Hepatic stellate cell (primary cell): ENCODE data around the gene ADAMTS1.
A peak's percentile ranks its signal among the peaks of the same experiment; 100 is the strongest.

Experiments
- DNase-seq: peaks from one replicate; pipeline ENCODE4 v3.0.0; 2011; ENCODE audit warnings: low spot score

ADAMTS1 gene

DNA sequence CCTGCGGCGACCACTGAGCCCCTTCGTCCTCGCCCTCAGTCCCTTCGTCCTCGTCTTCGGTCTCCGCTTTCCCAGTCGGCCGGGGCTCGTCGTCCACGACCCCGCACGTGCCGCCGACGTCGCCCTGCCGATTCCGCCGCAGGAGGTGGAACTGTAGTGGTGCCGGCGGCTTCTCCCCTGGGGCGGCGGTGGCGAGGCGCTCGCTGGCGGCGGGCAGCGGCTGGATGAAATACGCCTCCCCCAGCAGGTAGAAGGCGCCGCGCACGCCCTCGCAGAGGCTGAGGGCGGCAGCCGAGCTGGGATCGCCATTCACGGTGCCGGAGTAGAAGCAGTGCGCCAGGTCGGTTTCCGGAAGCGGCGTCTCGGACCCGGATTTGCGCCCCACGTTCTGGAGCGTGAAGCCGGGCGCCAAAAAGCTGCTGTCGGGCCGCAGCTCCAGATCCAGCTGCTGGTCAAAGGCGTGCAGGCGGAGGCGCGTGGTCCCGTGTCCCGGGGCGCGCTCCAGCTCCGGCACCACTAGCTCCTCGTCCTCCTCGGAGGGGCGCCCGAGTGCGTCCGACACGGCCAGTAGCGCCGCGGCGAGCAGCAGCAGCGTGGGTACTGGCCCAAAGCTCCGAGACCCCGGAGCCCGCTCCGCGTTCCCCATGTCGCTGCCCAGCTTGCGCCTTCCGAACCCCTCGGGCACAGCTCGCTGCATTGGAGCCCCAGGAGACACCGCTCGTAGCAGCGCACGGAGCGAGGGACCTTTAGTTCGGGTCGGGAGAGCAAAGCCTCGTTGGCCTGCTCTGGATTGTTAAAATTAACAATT lies 747 bp downstream of the ADAMTS1 start:
- peak; percentile 27 for DNase-seq

- peak; percentile 58 for DNase-seq
Observed at GRCh38 chr21:26843933-26844257, 1.3 kb downstream of the ADAMTS1 start.

DNA sequence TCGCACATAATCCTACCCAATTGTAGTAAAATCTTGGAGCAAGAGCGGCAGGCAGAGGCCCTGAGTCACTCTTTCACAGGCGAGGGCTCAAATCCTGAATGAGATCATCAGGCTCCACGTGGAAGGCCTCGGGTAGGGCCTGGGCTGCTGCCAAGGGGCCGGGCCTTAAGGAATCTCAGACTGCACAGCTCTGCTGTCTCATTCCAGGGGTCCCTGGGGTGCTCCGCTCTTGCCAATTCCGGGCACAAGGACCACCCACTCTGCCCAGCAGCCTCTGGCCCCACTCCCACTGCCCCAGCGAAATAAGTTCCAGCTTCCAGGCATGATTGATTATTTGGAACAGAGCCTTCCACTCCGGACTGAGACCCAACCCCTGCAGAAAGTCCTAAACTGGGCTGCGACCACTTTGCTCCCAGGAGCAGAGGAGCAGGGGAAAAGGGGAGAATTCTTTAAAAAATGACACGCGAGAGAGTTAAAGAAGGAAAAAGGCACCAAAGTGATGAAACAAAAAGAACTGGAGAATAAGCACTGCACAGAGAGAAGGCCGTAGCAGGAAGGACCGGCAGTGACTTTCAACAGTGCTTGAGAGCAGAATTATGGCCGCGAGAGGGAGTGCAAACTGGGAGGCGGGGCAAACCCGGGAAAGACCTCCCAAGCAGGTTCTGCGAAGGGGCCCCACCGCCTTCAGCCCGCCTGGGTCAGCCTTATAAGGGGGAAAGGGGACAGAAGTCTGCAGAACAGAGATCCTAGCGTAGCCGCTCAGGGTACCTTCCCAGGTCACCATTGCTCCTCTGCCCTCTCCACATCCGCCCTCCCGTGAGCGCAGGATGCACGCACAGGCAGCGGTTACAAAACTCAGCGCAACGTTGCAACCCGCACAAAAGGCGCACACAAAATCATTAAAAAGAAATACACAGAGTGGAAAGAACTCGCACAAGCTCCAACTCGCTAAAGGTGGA lies 2.0 kb downstream of the ADAMTS1 start:
- peak; percentile 92 for DNase-seq

DNA sequence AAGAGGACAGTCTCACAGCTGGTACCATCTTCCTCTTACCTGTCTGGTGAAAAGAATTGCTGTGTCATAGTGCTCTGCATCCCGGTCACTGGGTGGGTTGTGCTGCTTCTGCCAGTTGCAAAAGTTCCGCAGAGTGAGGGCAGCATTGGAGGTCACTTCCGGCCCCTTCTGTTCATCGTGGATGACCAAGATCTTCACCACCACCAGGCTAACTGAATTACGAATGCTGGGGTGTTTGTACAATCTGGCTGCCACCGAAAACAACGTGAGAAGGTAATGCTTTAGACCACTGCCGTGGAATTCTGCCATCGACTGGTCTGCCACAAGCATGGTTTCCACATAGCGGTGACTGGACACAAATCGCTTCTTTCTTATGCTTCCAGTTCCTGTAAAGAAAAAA lies 2.9 kb downstream of the ADAMTS1 start:
- no peak for DNase-seq

DNA sequence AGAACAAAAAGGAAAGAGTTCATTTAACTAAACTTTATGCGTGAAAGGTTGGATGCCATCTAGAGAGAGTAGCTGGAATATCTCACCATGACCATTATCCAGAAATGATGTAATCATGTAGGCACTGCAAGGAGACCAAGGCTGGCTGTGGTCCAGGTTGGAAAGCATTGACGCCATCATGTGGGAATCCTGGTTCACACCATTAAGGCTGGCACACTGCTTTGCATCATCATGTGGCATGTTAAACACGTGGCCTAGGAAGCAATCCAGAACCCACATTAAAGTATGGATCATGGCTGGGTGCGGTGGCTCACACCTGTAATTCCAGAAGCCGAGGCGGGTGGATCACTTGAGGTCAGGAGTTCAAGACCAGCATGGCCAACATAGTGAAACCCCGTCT lies 4.3 kb downstream of the ADAMTS1 start:
- DNase-seq = peak; percentile 31

DNA sequence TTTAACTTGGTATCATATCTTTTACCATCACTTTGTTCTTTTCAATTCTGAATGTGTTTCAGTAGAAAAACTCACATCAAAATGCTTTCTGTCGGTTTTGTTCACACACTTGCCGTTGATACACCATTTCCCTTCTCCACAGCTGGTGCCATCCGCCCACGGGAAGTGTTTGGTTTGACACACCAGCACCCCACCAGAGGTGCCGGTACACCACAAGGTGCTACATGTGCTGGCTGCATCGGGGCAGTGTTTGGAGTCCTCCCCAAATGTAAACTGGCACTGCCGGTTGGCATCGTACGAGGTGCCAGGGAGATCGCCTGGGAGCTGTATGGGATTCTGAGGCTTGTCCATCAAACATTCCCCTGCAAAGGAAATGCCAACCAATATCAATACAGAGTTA lies 5.0 kb downstream of the ADAMTS1 start:
- no peak for DNase-seq

- no peak for DNase-seq
Observed at GRCh38 chr21:26837539-26837938, 7.7 kb downstream of the ADAMTS1 start.

DNA sequence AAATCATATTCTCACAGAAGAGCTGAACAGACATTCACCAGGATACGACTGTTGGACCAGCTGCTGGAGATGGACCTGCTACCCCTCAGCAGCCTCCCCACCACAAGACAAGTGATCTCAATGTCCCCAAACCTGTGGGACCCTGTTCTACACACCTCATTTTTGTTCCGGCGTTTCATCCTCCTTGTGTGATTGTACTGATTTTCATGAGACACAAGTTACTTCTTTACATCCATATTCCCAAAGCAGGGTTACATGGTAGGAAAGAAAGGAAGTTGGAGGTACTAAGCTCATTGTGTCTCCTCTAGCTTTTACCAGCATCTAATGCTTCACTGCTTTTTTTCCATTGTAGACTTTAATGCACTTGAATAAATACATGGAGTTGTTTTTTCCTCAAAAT lies 8.7 kb downstream of the ADAMTS1 start:
- no peak for DNase-seq

- DNase-seq = no peak
Observed at GRCh38 chr21:26835714-26836265, 9.4 kb downstream of the ADAMTS1 start.

DNA sequence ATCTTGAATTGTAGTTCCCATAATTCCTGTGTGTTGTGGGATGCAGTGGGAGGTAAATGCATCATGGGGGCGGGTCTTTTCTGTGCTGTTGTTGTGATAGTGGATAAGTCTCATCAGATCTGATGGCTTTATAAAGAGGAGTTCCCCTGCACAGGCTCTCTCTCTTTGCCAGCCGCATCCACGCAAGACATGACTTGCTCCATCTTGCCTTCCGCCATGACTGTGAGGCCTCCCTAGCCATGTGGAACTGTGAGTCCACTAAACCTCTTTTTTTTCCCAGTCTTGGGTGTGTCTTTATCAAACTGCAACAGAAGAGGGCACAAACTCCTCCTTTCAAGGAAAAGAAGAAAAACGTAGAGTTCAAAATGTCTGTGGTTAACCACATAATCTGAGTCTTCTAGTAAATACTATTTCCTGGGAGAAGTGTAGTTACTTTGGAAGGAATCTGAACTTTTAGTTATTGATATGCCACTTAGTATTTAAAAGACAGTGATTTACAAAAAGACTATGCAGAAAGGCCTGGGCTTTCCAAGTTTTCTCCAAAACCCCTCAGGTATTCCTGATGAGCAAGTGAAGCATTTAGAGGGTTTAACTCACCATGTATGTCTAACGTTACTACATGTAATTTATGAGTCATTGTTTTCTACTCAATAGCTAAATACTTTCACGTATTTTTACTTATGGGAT lies 10.0 kb downstream of the ADAMTS1 start:
- DNase-seq = no peak

DNA sequence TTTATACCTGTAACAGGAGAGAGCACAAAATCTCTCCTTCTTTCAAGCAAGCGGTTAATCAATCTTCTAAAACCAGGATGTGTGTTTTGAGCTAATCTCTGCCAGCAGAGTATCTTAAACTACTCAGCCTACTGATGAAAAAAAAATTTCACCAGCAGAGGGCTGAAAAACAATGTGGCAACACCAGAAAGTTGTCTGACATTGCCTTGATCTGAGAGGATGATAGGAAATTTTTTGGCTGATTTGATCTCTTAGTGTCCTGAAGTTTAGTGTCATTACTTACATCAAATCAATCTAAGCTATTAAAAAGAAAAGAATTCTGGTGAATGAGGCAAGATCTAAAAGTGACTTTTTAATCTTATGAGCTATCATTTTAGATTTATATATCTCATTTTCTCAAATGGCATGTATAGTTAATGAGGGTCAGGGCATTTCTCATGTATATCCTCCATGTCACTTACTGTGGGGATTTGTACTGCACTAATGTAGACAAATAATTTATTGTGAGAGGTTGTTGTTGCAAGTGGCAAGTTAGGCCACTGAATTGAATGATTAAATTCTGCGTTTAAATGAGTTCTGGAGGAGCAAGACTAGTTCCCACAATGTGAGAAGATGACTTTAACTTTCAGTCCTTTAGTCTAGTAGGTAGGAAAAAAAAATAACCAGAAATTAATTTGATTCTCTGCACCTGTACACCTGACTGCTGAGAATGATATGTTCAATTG lies 10.9 kb downstream of the ADAMTS1 start:
- DNase-seq = no peak

GRCh38 chr21:26833460-26833939 lies 11.7 kb downstream of the ADAMTS1 start:
- DNase-seq = no peak

DNA sequence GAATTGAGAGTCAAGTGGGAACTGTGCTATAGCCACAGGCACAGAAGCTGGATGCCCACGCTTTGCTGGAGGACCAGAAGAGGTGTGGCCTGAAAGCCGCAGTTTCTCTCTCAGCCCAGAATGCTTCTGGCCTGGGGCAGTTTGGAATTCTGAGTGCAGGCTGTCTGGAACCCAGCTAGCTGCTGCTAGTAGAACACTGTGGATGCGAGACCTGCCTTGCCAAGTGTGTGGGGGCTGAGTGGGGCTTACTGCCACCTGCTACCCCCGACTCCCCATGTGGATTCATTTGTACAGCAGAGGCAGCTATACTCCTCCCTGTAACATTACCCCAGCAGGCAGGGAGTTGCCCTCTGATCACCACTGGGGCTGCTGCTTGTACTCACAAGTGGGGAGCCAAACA lies 12.2 kb downstream of the ADAMTS1 start:
- no peak for DNase-seq

DNA sequence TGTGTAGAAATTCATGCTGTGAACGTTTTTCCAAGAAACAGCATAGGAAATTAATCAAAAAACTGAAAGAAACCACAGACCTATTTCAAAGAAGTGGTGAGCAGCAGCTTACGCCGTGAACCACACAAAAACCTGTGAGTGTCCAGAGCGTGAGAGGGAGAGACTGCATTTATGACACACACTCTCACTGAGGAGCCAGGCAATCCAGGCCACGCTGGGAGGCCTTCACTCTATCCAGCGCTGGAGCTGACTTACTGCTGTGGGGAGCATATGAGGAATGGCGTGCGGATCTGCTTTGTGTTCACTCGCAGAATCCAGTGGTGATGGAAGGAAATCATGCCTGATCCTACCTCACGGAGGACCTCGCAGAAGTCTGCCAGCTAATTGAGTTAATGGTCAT lies 12.7 kb downstream of the ADAMTS1 start:
- no peak for DNase-seq

DNA sequence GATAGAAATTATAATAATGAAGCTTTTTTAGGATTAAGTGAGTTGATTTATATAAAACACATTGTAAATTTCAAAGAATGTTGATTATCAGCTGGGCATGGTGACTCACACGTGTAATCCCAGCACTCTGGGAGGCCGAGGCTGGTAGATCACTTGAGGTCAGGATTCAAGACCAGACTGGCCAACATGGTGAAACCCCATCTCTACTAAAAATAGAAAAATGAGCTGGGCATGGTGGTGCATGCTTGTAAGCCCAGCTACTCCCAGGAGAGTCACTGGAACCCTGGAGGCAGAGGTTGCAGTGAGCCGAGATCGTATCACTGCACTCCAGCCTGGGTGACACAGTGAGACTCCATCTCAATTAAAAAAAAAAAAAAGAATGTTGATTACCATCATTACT lies 18.4 kb downstream of the ADAMTS1 start:
- no peak for DNase-seq

DNA sequence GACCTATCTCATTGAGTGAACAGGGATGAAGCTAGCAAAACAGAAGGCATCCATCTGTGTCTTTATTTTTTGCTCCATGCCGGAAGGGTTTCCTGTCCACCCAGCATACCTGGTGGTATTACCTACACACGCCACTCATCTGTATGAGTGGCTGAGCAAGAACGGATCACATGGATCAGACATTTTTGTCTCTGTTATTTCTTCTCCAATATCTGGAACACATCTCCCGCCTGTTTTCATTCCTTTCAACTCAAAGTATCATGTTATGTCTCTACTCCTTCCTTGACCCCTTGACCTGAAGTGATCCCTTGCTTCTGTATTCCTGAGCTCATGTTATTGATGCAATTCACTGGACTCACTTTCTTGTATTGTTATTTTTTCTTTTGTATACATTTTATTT lies 24.7 kb downstream of the ADAMTS1 start:
- DNase-seq = no peak

DNA sequence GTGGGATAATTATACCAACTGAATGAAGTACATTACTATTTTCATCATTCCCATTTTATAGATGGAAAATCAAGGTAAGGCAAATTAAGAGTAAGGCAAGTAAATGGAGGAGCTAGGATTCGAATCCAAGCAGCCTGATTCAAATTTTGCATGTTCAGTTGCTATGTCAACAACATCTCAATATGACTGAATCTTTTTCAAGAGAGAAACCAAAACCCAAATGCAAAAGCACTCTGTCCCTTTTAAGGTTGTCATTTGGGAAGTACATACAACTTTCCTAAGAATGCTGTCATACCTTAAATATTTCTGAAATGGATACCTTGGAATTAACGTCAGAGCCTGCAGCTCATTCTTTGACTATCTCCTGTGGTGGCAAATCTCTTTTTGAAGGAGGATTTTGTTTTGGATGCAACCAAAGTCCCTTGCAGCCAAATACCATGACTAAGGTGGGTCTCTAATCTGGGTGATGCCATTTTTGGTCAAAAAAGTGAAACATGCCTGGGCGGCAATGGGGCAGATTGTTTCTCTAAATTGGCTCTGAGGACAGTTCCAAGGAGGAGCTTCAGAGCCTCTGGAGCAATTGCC lies 25.4 kb downstream of the ADAMTS1 start:
- no peak for DNase-seq

DNA sequence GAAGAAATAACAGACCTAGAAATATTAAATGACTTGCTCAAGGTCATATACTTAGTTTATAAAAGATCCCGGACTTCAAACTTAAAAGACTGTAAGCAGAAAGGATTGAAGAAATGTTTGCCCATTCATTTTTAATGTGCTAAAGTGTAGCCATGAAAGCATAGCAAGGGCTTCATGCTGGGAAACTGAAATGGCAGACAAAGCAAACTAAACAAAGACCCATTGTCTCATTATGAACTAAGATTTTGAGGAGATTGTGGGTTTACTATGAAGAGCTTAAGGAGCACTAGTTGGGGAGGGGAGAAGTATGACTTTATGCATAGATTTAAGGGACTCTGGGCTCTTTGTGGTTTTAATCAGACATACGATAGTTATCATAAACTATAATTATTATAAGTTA lies 26.3 kb downstream of the ADAMTS1 start:
- DNase-seq = no peak

DNA sequence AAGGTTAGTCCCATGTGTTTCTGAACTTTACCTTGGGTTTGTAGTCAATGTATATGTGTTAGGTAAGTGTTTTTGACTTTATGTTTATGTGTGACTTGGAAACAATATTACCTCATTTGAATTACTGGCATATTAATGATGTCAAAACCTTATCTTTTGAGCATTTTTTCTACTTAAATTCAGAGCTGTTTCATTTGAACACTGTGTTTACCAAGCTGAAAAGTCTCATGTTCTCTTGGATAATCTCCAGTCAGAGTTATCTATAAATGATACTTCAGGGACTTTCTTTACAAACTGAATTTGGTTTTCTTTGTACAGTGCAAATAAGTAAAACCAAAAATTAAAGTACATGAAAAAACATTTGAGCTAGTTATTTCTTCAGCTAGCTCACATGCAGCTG lies 30.0 kb downstream of the ADAMTS1 start:
- DNase-seq = no peak

DNA sequence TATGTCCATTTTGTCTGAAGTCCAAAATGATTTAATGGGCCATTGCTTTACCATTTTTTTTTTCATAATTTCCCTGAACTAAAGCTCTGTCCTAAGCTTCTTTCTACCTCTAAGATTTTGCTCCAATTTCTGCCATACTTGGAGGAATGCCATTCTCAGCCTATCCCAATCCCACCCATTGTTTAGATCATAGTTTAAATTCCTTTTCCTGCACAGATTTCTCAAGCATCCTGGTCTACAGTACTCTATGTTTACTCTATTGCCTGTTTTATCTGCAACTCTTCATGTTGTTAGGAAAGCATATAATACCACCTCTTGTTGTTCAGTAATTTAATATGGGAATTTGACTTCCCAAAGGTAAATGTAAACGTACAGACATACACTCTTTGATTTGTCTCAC lies 30.8 kb downstream of the ADAMTS1 start:
- DNase-seq = no peak

DNA sequence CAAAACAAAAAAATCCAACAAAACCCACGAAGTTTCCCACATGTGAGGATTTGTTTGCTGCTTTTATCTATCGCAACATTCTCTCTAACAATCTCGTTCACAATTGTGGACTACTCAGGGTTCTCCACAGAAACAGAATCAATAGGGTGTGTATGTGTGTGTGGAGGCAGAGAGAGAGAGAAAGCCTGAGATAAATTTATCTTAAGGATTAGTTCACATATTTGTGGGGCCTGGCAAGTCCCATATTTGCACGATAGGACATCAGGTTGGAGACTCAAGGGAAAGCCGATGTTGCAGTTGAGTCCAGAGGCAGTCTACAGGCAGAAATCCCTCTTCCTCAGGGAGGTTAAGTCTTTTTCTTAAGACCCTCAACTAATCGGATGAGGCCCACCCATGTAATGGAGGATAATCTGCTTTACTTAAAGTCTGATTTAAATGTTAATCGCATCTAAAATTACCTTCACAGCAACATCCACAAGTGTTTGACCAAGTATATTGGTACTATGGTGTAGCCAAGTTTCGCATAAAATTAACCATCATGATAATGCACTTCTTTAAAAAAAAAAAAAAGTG lies 31.7 kb downstream of the ADAMTS1 start:
- no peak for DNase-seq
